ENCODE data around the gene LRFN4.

- no peak for TF ChIP-seq CTCF (IDR thresholded peaks at IDR 0.05)
- TF ChIP-seq POLR2A (IDR thresholded peaks at IDR 0.05), result no peak
These were observed 10.7 kb downstream of the LRFN4 start for GRCh38 chr11:66867425-66868040.
